K562 (cell line): ENCODE data around the gene CREB5. TPM values are rescaled to one million over a fixed set of nuclear protein-coding genes. Genes with fewer than 3 reads are reported as not detected.

ENCODE experiments used
- ATAC-seq: fragments of 200-7000 bp; cut with Tn5 transposase; 3 replicates; pipeline ENCODE4 v1.9.1; 2020; ENCODE audit warnings: moderate library complexity
- BruUV-seq: library from RNA; stranded (reverse); fragments of 400-500 nt; replicated peaks from 2 replicates; lab custom pipeline; 2021; lab: Mats Ljungman, UMichigan
- CTCF ChIA-PET: fragments of 300-600 bp; formaldehyde crosslinking; extraction: SDS; loops from one replicate; lab custom pipeline; 2021; ENCODE audit warnings: low intra/inter-chr PET ratio; lab: Yijun Ruan, JAX
- POLR2A ChIA-PET: fragments of 300-600, 350-650 bp; sonication (Branson Sonifier 250); formaldehyde crosslinking; extraction: SDS; loops from one replicate; lab custom pipeline; 2021; ENCODE audit warnings: antibody characterized with exemption, inconsistent platforms; lab: Yijun Ruan, JAX
- DNase-seq, 4 experiments: peaks; one replicate each; pipeline versions ENCODE4 v3.0.0 to v3.0.0-alpha.2; 2011 to 2018; ENCODE audit warnings: low spot score in 3 of 4, mixed read lengths in 3 of 4; ENCODE audit errors: extremely low read depth in 1 of 4
- FAIRE-seq: peaks from 2 replicates; lab custom pipeline; 2011; peaks lifted over from hg19 to GRCh38; lab: Jason Lieb, UNC
- H2AFZ ChIP-seq: 2 replicates; pipeline ENCODE4 v1.6.0; 2011; ENCODE audit warnings: low read depth, low read length, control low read depth, inconsistent platforms
- H3K27ac ChIP-seq: fragments of 200-600 bp; 3 replicates; pipeline ENCODE4 v1.8.0; 2011; ENCODE audit warnings: low read depth, mild to moderate bottlenecking, control low read depth, inconsistent platforms, low read length, moderate library complexity, mixed read lengths; ENCODE audit errors: extremely low read depth
- H3K27me3 ChIP-seq, 2 experiments: fragments of 300-600 bp in 1 of 2; 2 replicates in 1 of 2; 3 replicates in 1 of 2; pipeline versions ENCODE4 v1.6.0 to v1.8.0; 2011; ENCODE audit warnings: inconsistent platforms in 2 of 2, low read length in 2 of 2, mild to moderate bottlenecking in 1 of 2, mixed read lengths in 1 of 2, moderate library complexity in 1 of 2; ENCODE audit not compliant: control insufficient read depth in 2 of 2, insufficient read depth in 2 of 2
- H3K36me3 ChIP-seq: fragments of 300-600 bp; 3 replicates; pipeline ENCODE4 v1.8.0; 2011; ENCODE audit warnings: mild to moderate bottlenecking, low read length, inconsistent platforms; ENCODE audit not compliant: control insufficient read depth, insufficient read depth
- H3K4me1 ChIP-seq, 2 experiments: fragments of 200-600 bp in 1 of 2; replicated peaks in 1 of 2; 2 replicates in 1 of 2; 3 replicates in 1 of 2; pipeline versions ENCODE4 v1.5.1 to v1.8.0; 2011; ENCODE audit warnings: inconsistent platforms in 2 of 2, low read length in 2 of 2, mild to moderate bottlenecking in 1 of 2, mixed read lengths in 1 of 2, moderate library complexity in 1 of 2; ENCODE audit not compliant: control insufficient read depth in 2 of 2, insufficient read depth in 2 of 2
- H3K4me2 ChIP-seq: 2 replicates; pipeline ENCODE4 v1.6.1; 2011; ENCODE audit warnings: low read length, control low read depth, inconsistent platforms, mixed read lengths; ENCODE audit not compliant: insufficient read depth
- H3K4me3 ChIP-seq: fragments of 200-600 bp; sonication (generic), shearing (Covaris generic); 2 replicates; pipeline ENCODE4 v1.5.1; 2016; ENCODE audit warnings: control low read depth, inconsistent platforms
- H3K79me2 ChIP-seq: fragments of 200-600 bp; 3 replicates; pipeline ENCODE4 v1.8.0; 2011; ENCODE audit warnings: low read length, inconsistent platforms; ENCODE audit not compliant: control insufficient read depth, insufficient read depth
- H3K9ac ChIP-seq, 2 experiments: 2 replicates each; pipeline versions ENCODE4 v1.6.0 to v1.6.1; 2011; ENCODE audit warnings: low read depth in 2 of 2, low read length in 2 of 2, control low read depth in 1 of 2, inconsistent platforms in 1 of 2, mild to moderate bottlenecking in 1 of 2, mixed read lengths in 1 of 2; ENCODE audit not compliant: insufficient read depth in 1 of 2
- H3K9me1 ChIP-seq: one replicate; pipeline ENCODE4 v1.6.0; 2011; ENCODE audit warnings: inconsistent platforms, mild to moderate bottlenecking, low read length, moderate library complexity; ENCODE audit not compliant: control insufficient read depth, insufficient read depth
- H3K9me3 ChIP-seq: replicated peaks from 2 replicates; pipeline ENCODE4 v1.5.1; 2011; ENCODE audit warnings: low read depth, low read length, inconsistent platforms; ENCODE audit not compliant: control insufficient read depth, insufficient read depth
- H4K20me1 ChIP-seq: replicated peaks from 2 replicates; pipeline ENCODE4 v1.6.1; 2011; ENCODE audit warnings: low read length, inconsistent platforms, mixed read lengths; ENCODE audit not compliant: control insufficient read depth, insufficient read depth
- CCAR2 ChIP-seq: fragments of 200-400 bp; formaldehyde crosslinking; IDR thresholded peaks from 2 replicates; pipeline ENCODE4 v1.6.1; 2017; ENCODE audit warnings: mild to moderate bottlenecking, low read depth, low read length
- CHD2 ChIP-seq: IDR thresholded peaks from 2 replicates; pipeline ENCODE4 v1.6.1; 2011; ENCODE audit warnings: low read depth, low read length
- DMBX1 ChIP-seq: fragments of 250-450 bp; sonication (Bioruptor Pico); IDR thresholded peaks from 2 replicates; pipeline ENCODE4 v1.8.0; 2022; ENCODE audit warnings: inconsistent platforms, mild to moderate bottlenecking, moderate library complexity, borderline replicate concordance
- EHMT2 ChIP-seq: fragments of 450-650 bp; IDR thresholded peaks from 2 replicates; pipeline ENCODE4 v1.6.1; 2018; ENCODE audit warnings: antibody characterized with exemption
- EP400 ChIP-seq: fragments of 450-650 bp; IDR thresholded peaks from 2 replicates; pipeline ENCODE4 v1.6.1; 2017; ENCODE audit warnings: antibody characterized with exemption, mild to moderate bottlenecking, moderate library complexity
- FOXK1 ChIP-seq: sonication (generic); formaldehyde crosslinking; IDR thresholded peaks from 2 replicates; pipeline ENCODE4 v1.8.0; 2022; ENCODE audit warnings: missing genetic modification reagents, mild to moderate bottlenecking, borderline replicate concordance
- KAT7 ChIP-seq: sonication (generic); formaldehyde crosslinking; IDR thresholded peaks from 2 replicates; pipeline ENCODE4 v1.8.0; 2022; ENCODE audit warnings: missing genetic modification reagents, mild to moderate bottlenecking, borderline replicate concordance
- KLF16 ChIP-seq: IDR thresholded peaks from 2 replicates; pipeline ENCODE4 v1.6.1; 2016; ENCODE audit warnings: antibody characterized with exemption
- MYBL2 ChIP-seq, 2 experiments: fragments of 450-650 bp in 1 of 2; sonication (generic) in 1 of 2; formaldehyde crosslinking in 1 of 2; IDR thresholded peaks; 2 replicates each; pipeline versions ENCODE4 v1.6.1 to v1.8.1; 2017 to 2022; ENCODE audit warnings: borderline replicate concordance in 1 of 2, inconsistent platforms in 1 of 2, low read depth in 1 of 2, mild to moderate bottlenecking in 1 of 2, missing genetic modification reagents in 1 of 2, moderate library complexity in 1 of 2
- NCOR1 ChIP-seq: fragments of 450-650 bp; IDR thresholded peaks from 2 replicates; pipeline ENCODE4 v1.6.1; 2016; ENCODE audit warnings: mild to moderate bottlenecking, moderate library complexity
- RBM22 ChIP-seq: fragments of 200-400 bp; formaldehyde crosslinking; IDR thresholded peaks from 2 replicates; pipeline ENCODE4 v1.6.1; 2018; ENCODE audit warnings: low read length, low read depth; ENCODE audit not compliant: poor library complexity, severe bottlenecking
- SRSF3 ChIP-seq: fragments of 200-400 bp; formaldehyde crosslinking; IDR thresholded peaks from 2 replicates; pipeline ENCODE4 v1.6.1; 2016; ENCODE audit warnings: mild to moderate bottlenecking, low read length, moderate library complexity; ENCODE audit not compliant: insufficient read depth
- ZNF224 ChIP-seq: sonication (generic); formaldehyde crosslinking; IDR thresholded peaks from 2 replicates; pipeline ENCODE4 v1.8.0; 2022; ENCODE audit warnings: mild to moderate bottlenecking, missing genetic modification reagents
- ZNF274 ChIP-seq: IDR thresholded peaks from 2 replicates; pipeline ENCODE4 v1.6.1; 2011; ENCODE audit warnings: low read depth, mild to moderate bottlenecking, low read length, moderate library complexity, borderline replicate concordance
- ZNF3 ChIP-seq: fragments of 250-450 bp; sonication (Bioruptor Pico); IDR thresholded peaks from 2 replicates; pipeline ENCODE4 v1.5.0; 2021; ENCODE audit warnings: mild to moderate bottlenecking, moderate library complexity
- ZNF583 ChIP-seq: fragments of 250-450 bp; sonication (Bioruptor Pico); IDR thresholded peaks from 2 replicates; pipeline ENCODE4 v1.4.0; 2020
- ZSCAN29 ChIP-seq: fragments of 450-650 bp; IDR thresholded peaks from 2 replicates; pipeline ENCODE4 v1.6.1; 2017
- ZSCAN32 ChIP-seq: fragments of 450-650 bp; formaldehyde crosslinking; IDR thresholded peaks from 2 replicates; pipeline ENCODE4 v1.4.0; 2020; ENCODE audit warnings: mild to moderate bottlenecking, moderate library complexity
- WGBS: fragments of 100-300 bp; shearing (Covaris generic); methylation state at CpG from one replicate; pipeline ENCODE4 v1.1.6; 2016; ENCODE audit warnings: low coverage, mixed read lengths; ENCODE audit not compliant: insufficient coverage; ENCODE audit errors: missing lambda C conversion rate; 5-methylcytosine and 5-hydroxymethylcytosine counted together
- in situ Hi-C: fragments of 300-500 bp; cut with MboI; formaldehyde crosslinking; loops from 4 replicates; pipeline ENCODE4 v1.15.0; 2018; ENCODE audit warnings: inconsistent platforms, mixed read lengths
- intact Hi-C: fragments of 100-400 bp; cut with micrococcal nuclease; formaldehyde crosslinking; loops from 2 replicates; pipeline ENCODE4 v1.14.2; 2022
- polyA plus RNA-seq, 8 experiments: library from polyadenylated mRNA; depleted of rRNA in 4 of 8; stranded (reverse) in 5 of 8; unstranded in 3 of 8; fragments of >200 nt; fragmentation: Nextera tagmentation in 2 of 8; fragmentation: Illumina TruSeq in 1 of 8; extraction: Ambion mirVana in 2 of 8; extraction: Trizol in 1 of 8; gene quantifications; 2 replicates each; pipeline versions ENCODE4 v1.2.1 to v1.2.3, GENCODE V29; 2011 to 2014; ENCODE audit warnings: inconsistent platforms in 1 of 8, missing spikeins in 1 of 8
- total RNA-seq, 7 experiments: library from RNA; depleted of rRNA in 6 of 7; stranded (reverse); fragments of >200 nt in 6 of 7; fragmentation: Illumina TruSeq in 2 of 7; extraction: Trizol in 2 of 7; gene quantifications; 2 replicates each; pipeline versions ENCODE4 v1.2.1 to v1.2.3, GENCODE V29; 2011 to 2021; ENCODE audit warnings: low replicate concordance in 1 of 7
- TF ChIP-seq, protein P1 (sequence below): fragments of 250-450 bp; sonication (Bioruptor Pico); IDR thresholded peaks from 2 replicates; pipeline ENCODE4 v1.4.0; 2020; ENCODE audit warnings: mild to moderate bottlenecking
- TF ChIP-seq, protein P2 (sequence below): sonication (generic); formaldehyde crosslinking; IDR thresholded peaks from 2 replicates; pipeline ENCODE4 v1.4.0; 2020; ENCODE audit warnings: mild to moderate bottlenecking, missing genetic modification reagents

Gene CREB5
- total and polyA plus RNA-seq, 9 of the 15 experiments (the other 6 are each of a cell fraction or from before 2014, with no cell fraction given) = 0.33 to 6.4 (median 1.8) TPM

DNA sequence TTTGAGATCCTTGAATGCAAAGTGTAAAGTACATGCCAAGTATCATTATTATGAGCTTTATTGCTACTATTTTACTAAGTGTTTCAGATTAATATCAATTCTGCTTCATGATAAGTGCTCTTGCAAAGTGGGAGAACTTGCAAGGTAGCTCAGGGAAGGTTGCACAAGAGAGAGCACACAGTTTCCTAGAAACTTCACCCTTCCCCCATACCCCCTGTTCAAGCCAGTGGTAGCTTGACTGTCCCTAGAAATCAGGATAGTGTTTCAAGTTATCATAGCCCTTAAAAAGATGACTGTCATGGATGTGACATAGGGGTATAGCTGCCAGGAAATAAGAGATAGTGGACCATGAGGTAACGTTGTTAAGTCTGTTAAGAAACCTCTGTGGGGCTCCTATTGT is 294.3 kb downstream of the CREB5 start (continued):
- TF ChIP-seq ZNF224 (CRISPR knock-in tag) (no peak), CHD2 (no peak), KAT7 (CRISPR knock-in tag) (no peak)
- TF ChIP-seq, all 486 proteins: peak for 0

DNA sequence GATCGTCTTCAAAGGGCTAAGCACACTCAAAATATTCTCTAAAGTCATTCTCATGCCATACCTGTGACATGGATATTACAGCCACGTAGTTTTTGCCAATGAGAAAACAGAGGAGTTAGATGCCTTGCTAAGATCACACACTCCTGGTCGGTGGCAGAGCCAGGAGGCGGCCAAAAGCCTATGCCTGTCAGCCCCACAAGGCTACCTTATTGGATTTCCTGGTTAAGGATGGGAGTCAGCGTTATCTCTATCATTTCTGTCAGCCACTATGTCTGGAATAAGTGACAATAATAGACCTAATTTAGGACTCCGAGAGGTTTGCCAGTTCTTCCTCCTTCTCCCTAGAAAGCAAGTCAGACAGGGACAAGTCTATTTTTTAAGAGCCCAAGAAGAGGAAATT is 295.0 kb downstream of the CREB5 start:
- Histone ChIP-seq H3K4me3 (no peak overlapping the region), H3K4me2 (no peak overlapping the region), H3K79me2 (no peaks in the 10 kb centered on the region), H3K36me3 (no peaks in the 10 kb centered on the region), H3K27ac (no peak overlapping the region), H4K20me1 (peaks cover 7% of the 10 kb centered on the region; the same call in 1 of the 2 replicates), H2AFZ (no peak overlapping the region), H3K9me1 (no peaks in the 10 kb centered on the region), H3K4me1 (no peaks in the 10 kb centered on the region), H3K9ac (no peak overlapping the region), H3K27me3 (no peaks in the 10 kb centered on the region; a peak in 1 of 5 replicates), H3K9me3 (no peaks in the 10 kb centered on the region)
- 7% methylated on average over 6 of the region's 6 CpGs for WGBS
- DNase-seq (no peak), ATAC-seq (no peak), FAIRE-seq (no peak)
- intact Hi-C loops = no loop called here
- ChIA-PET POLR2A (no interaction called here), CTCF (no interaction called here)
- BruUV-seq = no TSS peak
- in situ Hi-C loops = no loop called here
- no peak for TF ChIP-seq SRSF3
- TF ChIP-seq ZNF274 = no peak
- no peak for TF ChIP-seq MYBL2 (IDR thresholded peaks at IDR 0.05; ENCODE audit: low read depth)
- TF ChIP-seq MYBL2 (CRISPR knock-in tag; IDR thresholded peaks at IDR 0.05; ENCODE audit: borderline replicate concordance) = no peak
- TF ChIP-seq FOXK1 (CRISPR knock-in tag) = no peak
- no peak for TF ChIP-seq CCAR2
- no peak for TF ChIP-seq ZSCAN32 (CRISPR knock-in tag)
- no peak for TF ChIP-seq ZSCAN29
- TF ChIP-seq KLF16 = no peak
- no peak for TF ChIP-seq RBM22
- TF ChIP-seq, protein P1, sequence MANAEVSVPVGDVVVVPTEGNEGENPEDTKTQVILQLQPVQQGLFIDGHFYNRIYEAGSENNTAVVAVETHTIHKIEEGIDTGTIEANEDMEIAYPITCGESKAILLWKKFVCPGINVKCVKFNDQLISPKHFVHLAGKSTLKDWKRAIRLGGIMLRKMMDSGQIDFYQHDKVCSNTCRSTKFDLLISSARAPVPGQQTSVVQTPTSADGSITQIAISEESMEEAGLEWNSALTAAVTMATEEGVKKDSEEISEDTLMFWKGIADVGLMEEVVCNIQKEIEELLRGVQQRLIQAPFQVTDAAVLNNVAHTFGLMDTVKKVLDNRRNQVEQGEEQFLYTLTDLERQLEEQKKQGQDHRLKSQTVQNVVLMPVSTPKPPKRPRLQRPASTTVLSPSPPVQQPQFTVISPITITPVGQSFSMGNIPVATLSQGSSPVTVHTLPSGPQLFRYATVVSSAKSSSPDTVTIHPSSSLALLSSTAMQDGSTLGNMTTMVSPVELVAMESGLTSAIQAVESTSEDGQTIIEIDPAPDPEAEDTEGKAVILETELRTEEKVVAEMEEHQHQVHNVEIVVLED (CRISPR knock-in tag) = no peak
- TF ChIP-seq EP400 = no peak
- TF ChIP-seq, protein P2, sequence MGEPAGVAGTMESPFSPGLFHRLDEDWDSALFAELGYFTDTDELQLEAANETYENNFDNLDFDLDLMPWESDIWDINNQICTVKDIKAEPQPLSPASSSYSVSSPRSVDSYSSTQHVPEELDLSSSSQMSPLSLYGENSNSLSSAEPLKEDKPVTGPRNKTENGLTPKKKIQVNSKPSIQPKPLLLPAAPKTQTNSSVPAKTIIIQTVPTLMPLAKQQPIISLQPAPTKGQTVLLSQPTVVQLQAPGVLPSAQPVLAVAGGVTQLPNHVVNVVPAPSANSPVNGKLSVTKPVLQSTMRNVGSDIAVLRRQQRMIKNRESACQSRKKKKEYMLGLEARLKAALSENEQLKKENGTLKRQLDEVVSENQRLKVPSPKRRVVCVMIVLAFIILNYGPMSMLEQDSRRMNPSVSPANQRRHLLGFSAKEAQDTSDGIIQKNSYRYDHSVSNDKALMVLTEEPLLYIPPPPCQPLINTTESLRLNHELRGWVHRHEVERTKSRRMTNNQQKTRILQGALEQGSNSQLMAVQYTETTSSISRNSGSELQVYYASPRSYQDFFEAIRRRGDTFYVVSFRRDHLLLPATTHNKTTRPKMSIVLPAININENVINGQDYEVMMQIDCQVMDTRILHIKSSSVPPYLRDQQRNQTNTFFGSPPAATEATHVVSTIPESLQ (CRISPR knock-in tag) = no peak
- TF ChIP-seq EHMT2 = no peak
- no peak for TF ChIP-seq ZNF583
- TF ChIP-seq ZNF3 (CRISPR knock-in tag) = no peak
- no peak for TF ChIP-seq DMBX1 (CRISPR knock-in tag)
- TF ChIP-seq NCOR1 = no peak
